ENCODE results near the gene REM2.

GRCh38 chr14:22926316-22926715 is 43.3 kb downstream of the REM2 start:
- TF ChIP-seq REST (IDR thresholded peaks at IDR 0.05; ENCODE audit: insufficient read depth in 1 of 2, low read depth in 2 of 2, low read length in 2 of 2) (no peak), POLR2AphosphoS5 (IDR thresholded peaks at IDR 0.05; ENCODE audit: low read depth, low read length) (no peak)
